Colonic mucosa (tissue), 4 donors: ENCODE measurements around the gene AKR1E2. TPM values are rescaled to one million over a fixed set of nuclear protein-coding genes. Genes with fewer than 3 reads are reported as not detected.

Experiments
- DNase-seq: peaks from one replicate; pipeline ENCODE4 v3.0.0-alpha.2; 2020
- H3K27ac ChIP-seq: fragments of 200-600 bp; one replicate; pipeline ENCODE4 v1.8.0; 2021
- H3K27me3 ChIP-seq: fragments of 200-600 bp; one replicate; pipeline ENCODE4 v1.8.0; 2021
- H3K36me3 ChIP-seq: fragments of 200-600 bp; one replicate; pipeline ENCODE4 v1.8.0; 2021
- H3K4me1 ChIP-seq: fragments of 200-600 bp; one replicate; pipeline ENCODE4 v1.8.0; 2021; ENCODE audit warnings: mild to moderate bottlenecking
- H3K4me3 ChIP-seq: fragments of 200-600 bp; one replicate; pipeline ENCODE4 v1.8.0; 2021
- H3K9ac ChIP-seq, 2 donors: one replicate each; pipeline ENCODE4 v1.7.0; 2013; ENCODE audit warnings: control low read depth in 2 of 2, low read depth in 2 of 2, low read length in 2 of 2
- H3K9me3 ChIP-seq: fragments of 200-600 bp; one replicate; pipeline ENCODE4 v1.8.0; 2021
- CTCF ChIP-seq: fragments of 200-600 bp; IDR thresholded peaks from one replicate; pipeline ENCODE4 v1.8.0; 2022; ENCODE audit warnings: antibody characterized with exemption, mild to moderate bottlenecking
- intact Hi-C: fragments of 100-400 bp; cut with DNase I; formaldehyde crosslinking; loops from one replicate; pipeline ENCODE4 v1.14.1; 2022
- total RNA-seq, 2 donors: library from RNA; stranded (reverse); fragmentation: NEBNext Ultra II Directional in 1 of 2; extraction: Animal tissue kit (Norgen Biotek cat#: 25700) in 1 of 2; gene quantifications; one replicate each; pipeline ENCODE4 v1.2.1, GENCODE V29; 2021
- donor health status: healthy.
- donor health status: DM: no; HTN: no; CAD: no.
- donor health status: DM: no; HTN: no; CAD: no.

The AKR1E2 gene
- total RNA-seq, 2 donors from 2014 or later, result 8.6 to 16.3 TPM

GRCh38 chr10:4850397-4850796 is 24.4 kb downstream of the AKR1E2 start:
- Histone ChIP-seq H3K9ac (no peak overlapping the region), H3K27ac (no peak overlapping the region)
- intact Hi-C loops, result loop anchor here (5.0 kb wide), 2 partner anchors 132 to 247 kb away; no protein-coding TSS in a partner anchor

GRCh38 chr10:4851176-4851575 is 25.2 kb downstream of the AKR1E2 start:
- Histone ChIP-seq H3K27me3 (no peaks in the 10 kb centered on the region), H3K4me1 (no peaks in the 10 kb centered on the region), H3K27ac (no peak overlapping the region), H3K36me3 (no peaks in the 10 kb centered on the region), H3K9me3 (no peaks in the 10 kb centered on the region), H3K9ac (no peak overlapping the region), H3K4me3 (no peak overlapping the region)
- no peak for DNase-seq
- intact Hi-C loops, result loop anchor here (5.0 kb wide), 2 partner anchors 131 to 246 kb away; no protein-coding TSS in a partner anchor
- no peak for TF ChIP-seq CTCF

More at GRCh38 chr10:4850397-4850796, 24.4 kb downstream of the AKR1E2 start:
- H3K4me1 ChIP-seq, result no peaks in the 10 kb centered on the region
- no peaks in the 10 kb centered on the region for H3K36me3 ChIP-seq
- H3K9me3 ChIP-seq, result no peaks in the 10 kb centered on the region
- no peaks in the 10 kb centered on the region for H3K27me3 ChIP-seq
- TF ChIP-seq CTCF, result no peak
- no peak overlapping the region for H3K4me3 ChIP-seq
- DNase-seq, result no peak

GRCh38 chr10:4851846-4852245 is 25.8 kb downstream of the AKR1E2 start:
- Histone ChIP-seq H3K4me1 (no peaks in the 10 kb centered on the region), H3K27me3 (no peaks in the 10 kb centered on the region), H3K9ac (no peak overlapping the region), H3K9me3 (no peaks in the 10 kb centered on the region), H3K27ac (no peak overlapping the region), H3K4me3 (no peak overlapping the region), H3K36me3 (no peaks in the 10 kb centered on the region)
- DNase-seq, result no peak
- TF ChIP-seq CTCF, result no peak
- intact Hi-C loops, result loop anchor here (5.0 kb wide), 2 partner anchors 130 to 245 kb away; no protein-coding TSS in a partner anchor

- intact Hi-C loops, result no loop called here
- no peaks in the 10 kb centered on the region for H3K27me3 ChIP-seq
- H3K9ac ChIP-seq, result no peak overlapping the region
- H3K9me3 ChIP-seq, result no peaks in the 10 kb centered on the region
- H3K4me3 ChIP-seq, result no peak overlapping the region
- no peak for DNase-seq
- no peak overlapping the region for H3K27ac ChIP-seq
- no peaks in the 10 kb centered on the region for H3K36me3 ChIP-seq
- TF ChIP-seq CTCF, result no peak
- H3K4me1 ChIP-seq, result no peaks in the 10 kb centered on the region
These were observed 40.1 kb downstream of the AKR1E2 start for GRCh38 chr10:4865945-4866661.

GRCh38 chr10:4867109-4867519 is 41.1 kb downstream of the AKR1E2 start:
- H3K4me1 ChIP-seq, result no peaks in the 10 kb centered on the region
- H3K36me3 ChIP-seq, result no peaks in the 10 kb centered on the region
- no peak overlapping the region for H3K9ac ChIP-seq
- no peak for TF ChIP-seq CTCF
- H3K9me3 ChIP-seq, result no peaks in the 10 kb centered on the region
- H3K27me3 ChIP-seq, result no peaks in the 10 kb centered on the region
- H3K27ac ChIP-seq, result no peak overlapping the region
- H3K4me3 ChIP-seq, result no peak overlapping the region
- no peak for DNase-seq
- intact Hi-C loops, result no loop called here
